MM.1S (cell line): ENCODE data around the gene HGD.

Source experiments
- DNase-seq: peaks from one replicate; pipeline ENCODE4 v3.0.0-alpha.2; 2015
- H2AFZ ChIP-seq: fragments of 300-600 bp; sonication (generic); 2 replicates; pipeline ENCODE4 v1.6.0; 2016; ENCODE audit warnings: antibody characterized with exemption, low read length
- H3F3A ChIP-seq: fragments of 300-600 bp; sonication (generic); 2 replicates; pipeline ENCODE4 v1.6.1; 2016; ENCODE audit warnings: mild to moderate bottlenecking, antibody characterized with exemption, low read length, moderate library complexity, mixed read lengths; ENCODE audit not compliant: insufficient read depth
- H3K27ac ChIP-seq: fragments of 300-600 bp; sonication (generic); 2 replicates; pipeline ENCODE4 v1.5.1; 2016; ENCODE audit warnings: mild to moderate bottlenecking, low read length
- H3K27me3 ChIP-seq: fragments of 300-600 bp; sonication (generic); replicated peaks from 2 replicates; pipeline ENCODE4 v1.6.0; 2016; ENCODE audit warnings: low read length; ENCODE audit not compliant: insufficient read depth
- H3K36me3 ChIP-seq: fragments of 300-600 bp; sonication (generic); replicated peaks from 2 replicates; pipeline ENCODE4 v1.6.1; 2016; ENCODE audit warnings: mild to moderate bottlenecking, low read length, mixed read lengths; ENCODE audit not compliant: insufficient read depth
- H3K4me1 ChIP-seq: fragments of 300-600 bp; sonication (generic); 2 replicates; pipeline ENCODE4 v1.6.1; 2016; ENCODE audit warnings: low read length, mixed read lengths
- H3K4me2 ChIP-seq: fragments of 300-600 bp; sonication (generic); 2 replicates; pipeline ENCODE4 v1.6.0; 2016; ENCODE audit warnings: low read depth, low read length
- H3K4me3 ChIP-seq: fragments of 300-600 bp; sonication (generic); 2 replicates; pipeline ENCODE4 v1.5.1; 2016; ENCODE audit warnings: low read length, mixed read lengths
- H3K79me2 ChIP-seq: fragments of 300-600 bp; sonication (generic); 2 replicates; pipeline ENCODE4 v1.6.1; 2016; ENCODE audit warnings: mixed run types, low read length, mixed read lengths
- H3K9ac ChIP-seq: fragments of 300-600 bp; sonication (generic); 2 replicates; pipeline ENCODE4 v1.6.1; 2016; ENCODE audit warnings: low read length, mixed read lengths
- H3K9me2 ChIP-seq: fragments of 300-600 bp; sonication (generic); replicated peaks from 2 replicates; pipeline ENCODE4 v1.6.1; 2016; ENCODE audit warnings: mild to moderate bottlenecking, low read length, mixed read lengths; ENCODE audit not compliant: insufficient read depth
- H3K9me3 ChIP-seq: fragments of 300-600 bp; sonication (generic); replicated peaks from 2 replicates; pipeline ENCODE4 v1.6.1; 2016; ENCODE audit warnings: mild to moderate bottlenecking, low read length, mixed read lengths; ENCODE audit not compliant: insufficient read depth
- H4K20me1 ChIP-seq: fragments of 300-600 bp; sonication (generic); 2 replicates; pipeline ENCODE4 v1.6.1; 2016; ENCODE audit warnings: mild to moderate bottlenecking, low read length, moderate library complexity, mixed read lengths; ENCODE audit not compliant: insufficient read depth
- CTCF ChIP-seq: fragments of 300-600 bp; sonication (generic); IDR thresholded peaks from 2 replicates; pipeline ENCODE4 v1.5.1; 2016; ENCODE audit warnings: antibody characterized with exemption, low read length, mixed read lengths
- EZH2 ChIP-seq: fragments of 300-600 bp; sonication (generic); optimal IDR thresholded peaks from 2 replicates; pipeline ENCODE3; 2017; ENCODE audit warnings: low read depth, mild to moderate bottlenecking, antibody characterized with exemption, low read length, mixed read lengths
- EZH2phosphoT487 ChIP-seq: fragments of 300-600 bp; sonication (generic); IDR thresholded peaks from 2 replicates; pipeline ENCODE4 v1.6.1; 2018; ENCODE audit warnings: antibody characterized with exemption, low read length

The HGD gene

GRCh38 chr3:120604382-120604781 is 77.7 kb downstream of the HGD start:
- Histone ChIP-seq H3K4me3 (no peak overlapping the region), H3K9me3 (no peaks in the 10 kb centered on the region), H3K27ac (no peak overlapping the region), H3K9ac (no peak overlapping the region), H3K9me2 (no peaks in the 10 kb centered on the region), H3K4me2 (no peak overlapping the region), H4K20me1 (no peaks in the 10 kb centered on the region), H3K27me3 (no peaks in the 10 kb centered on the region), H3K4me1 (no peaks in the 10 kb centered on the region), H3K79me2 (peaks cover 10% of the 10 kb centered on the region), H3K36me3 (no peaks in the 10 kb centered on the region), H2AFZ (no peak overlapping the region), H3F3A (no peaks in the 10 kb centered on the region)
- TF ChIP-seq CTCF, result no peak
- TF ChIP-seq EZH2, result no peak
- no peak for TF ChIP-seq EZH2phosphoT487
- no peak for DNase-seq

- Histone ChIP-seq H3K27ac (no peak overlapping the region), H3K4me1 (peaks cover 9% of the 10 kb centered on the region; the same call in 1 of the 2 replicates), H4K20me1 (no peaks in the 10 kb centered on the region), H3K9ac (no peak overlapping the region), H3K9me2 (no peaks in the 10 kb centered on the region), H3K4me3 (no peak overlapping the region), H3K27me3 (no peaks in the 10 kb centered on the region), H3K9me3 (no peaks in the 10 kb centered on the region), H3K79me2 (peaks cover 27% of the 10 kb centered on the region), H3K36me3 (peaks cover 6% of the 10 kb centered on the region; the same call in 1 of the 2 replicates), H2AFZ (no peak overlapping the region), H3F3A (0 out of 2 replicates have a peak, but pooled peaks cover 4% of the 10 kb centered on the region), H3K4me2 (no peak overlapping the region)
- TF ChIP-seq CTCF, result no peak
- TF ChIP-seq EZH2, result no peak
- TF ChIP-seq EZH2phosphoT487, result no peak
- no peak for DNase-seq
Measured at GRCh38 chr3:120602682-120603081, 79.4 kb downstream of the HGD start.

- Histone ChIP-seq H3K4me2 (no peak overlapping the region), H3K27me3 (no peaks in the 10 kb centered on the region), H3K4me3 (no peak overlapping the region), H3K79me2 (peaks cover 37% of the 10 kb centered on the region), H4K20me1 (no peaks in the 10 kb centered on the region), H3K9me2 (no peaks in the 10 kb centered on the region), H3K36me3 (peaks cover 6% of the 10 kb centered on the region; the same call in 1 of the 2 replicates), H3K27ac (no peak overlapping the region), H3K4me1 (peaks cover 9% of the 10 kb centered on the region; the same call in 1 of the 2 replicates), H2AFZ (no peak overlapping the region), H3K9ac (no peak overlapping the region), H3F3A (peaks cover 11% of the 10 kb centered on the region), H3K9me3 (no peaks in the 10 kb centered on the region)
- no peak for DNase-seq
- no peak for TF ChIP-seq CTCF
- no peak for TF ChIP-seq EZH2phosphoT487
- no peak for TF ChIP-seq EZH2
Measured at GRCh38 chr3:120601554-120601953, 80.5 kb downstream of the HGD start.
